ENCODE results near the gene RPL27. TPM values are rescaled to one million over a fixed set of nuclear protein-coding genes. Genes with fewer than 3 reads are reported as not detected.

The RPL27 gene
- total and polyA plus RNA-seq, 2 of the 13 experiments (the other 11 are each of a cell fraction or from before 2014, with no cell fraction given): 1,585 to 5,840 TPM

- TF ChIP-seq DNMT3B (CRISPR knock-in tag; conservative IDR thresholded peaks at IDR 0.05): no peak
- TF ChIP-seq TEAD2 (CRISPR knock-in tag; IDR thresholded peaks at IDR 0.05): no peak
- peak; percentile 63 for TF ChIP-seq ZNF18 (CRISPR knock-in tag; IDR thresholded peaks at IDR 0.05; ENCODE audit: insufficient replicate concordance)
- no peak for TF ChIP-seq AFF4 (CRISPR knock-in tag; IDR thresholded peaks at IDR 0.05)
- TF ChIP-seq ZBTB26 (CRISPR knock-in tag; IDR thresholded peaks at IDR 0.05; ENCODE audit: borderline replicate concordance): no peak
- H2AFZ ChIP-seq (ENCODE audit: low read length): no peak overlapping the region
- no peak for FAIRE-seq
- H3K27ac ChIP-seq (ENCODE audit: extremely low read length, insufficient read depth, low read length): no peak overlapping the region
- ATAC-seq: no peak
- no peaks in the 10 kb centered on the region for H3K9me3 ChIP-seq (ENCODE audit: low read length)
- H3K4me2 ChIP-seq (ENCODE audit: low read depth, low read length): peak overlapping the region; percentile 92
- DNase-seq (ENCODE audit: low spot score): no peak
- H4K20me1 ChIP-seq (ENCODE audit: insufficient read depth, low read length): no peaks in the 10 kb centered on the region
- H3K36me3 ChIP-seq (replicated peaks in 1 of 2; ENCODE audit: control insufficient read depth in 1 of 2, insufficient read depth in 2 of 2, low read length in 2 of 2): no peaks in the 10 kb centered on the region
- intact Hi-C loops (cut with micrococcal nuclease; ENCODE audit: unreplicated experiment) (no loop called here), in situ Hi-C loops (cut with HindIII; ENCODE audit: extremely low pct_ligation_motif_present, low pct_unique_long_range_greater_than_20kb) (no loop called here)
- H3K79me2 ChIP-seq (ENCODE audit: insufficient read depth, low read length): no peaks in the 10 kb centered on the region
- H3K4me3 ChIP-seq (replicated peaks in 1 of 3; ENCODE audit: insufficient read depth in 1 of 3, low read depth in 2 of 3, low read length in 3 of 3): peak overlapping the region in 1 of 3 experiments; percentile 56; a peak in 2 of 6 replicates
- 17% methylated on average over 6 of the region's 6 CpGs for WGBS (ENCODE audit: low lambda C conversion rate)
- POLR2A ChIA-PET: interaction anchor here (0.9 to 3.9 kb wide), 5 partner anchors 8 to 286 kb away, joined by 3 to 22 read pairs (median 5); partner anchors contain the start of genes RPL27 and VAT1
- no peaks in the 10 kb centered on the region for H3K27me3 ChIP-seq (ENCODE audit: control insufficient read depth in 1 of 2, insufficient read depth in 2 of 2, low read length in 2 of 2)
- CTCF ChIA-PET (ENCODE audit: low intra/inter-chr PET ratio, low total read pairs): no interaction called here
- H3K4me1 ChIP-seq (ENCODE audit: insufficient read depth, low read length): peaks cover 50% of the 10 kb centered on the region
- peak overlapping the region; percentile 41; the same call in 1 of the 2 replicates for H3K9ac ChIP-seq (ENCODE audit: insufficient read depth, low read depth, low read length)
- no TSS peak for BruUV-seq (replicated peaks)
Measured at GRCh38 chr17:43030137-43030767, 32.0 kb downstream of the RPL27 start.

All from HepG2 (cell line).